Breast epithelium (tissue), 3 donors: Measurements from ENCODE around the gene APBA3.

ENCODE experiments used
- CTCF ChIP-seq, 3 donors: fragments of 450-650 bp; IDR thresholded peaks; one replicate each; pipeline ENCODE4 v1.5.1; 2016 to 2017; ENCODE audit warnings: antibody characterized with exemption in 3 of 3, mild to moderate bottlenecking in 3 of 3, moderate library complexity in 3 of 3
- POLR2A ChIP-seq: fragments of 450-650 bp; IDR thresholded peaks from one replicate; pipeline ENCODE4 v1.6.1; 2016; ENCODE audit warnings: antibody characterized with exemption, mild to moderate bottlenecking, moderate library complexity
- POLR2AphosphoS5 ChIP-seq, 3 donors: sonication (generic); formaldehyde crosslinking; IDR thresholded peaks; one replicate each; pipeline ENCODE4 v1.6.1; 2017; ENCODE audit warnings: antibody characterized with exemption in 3 of 3

- TF ChIP-seq POLR2A, result no peak
- TF ChIP-seq CTCF (IDR thresholded peaks at IDR 0.05), result no peak
- no peak for TF ChIP-seq POLR2AphosphoS5 (IDR thresholded peaks at IDR 0.05)
These were observed 31.0 kb downstream of the APBA3 start for GRCh38 chr19:3730457-3730958.
